OCI-LY7 (cell line): ENCODE results near the gene HEBP1. TPM values are rescaled to one million over a fixed set of nuclear protein-coding genes. Genes with fewer than 3 reads are reported as not detected.
A peak's percentile ranks its signal among the peaks of the same experiment; 100 is the strongest.

Experiments
- BruUV-seq: library from RNA; stranded (reverse); fragments of 400-500 nt; replicated peaks from 2 replicates; lab custom pipeline; 2021; lab: Mats Ljungman, UMichigan
- CTCF ChIA-PET: fragments of 300-600 bp; sonication (Branson Sonifier 250); formaldehyde crosslinking; loops from one replicate; lab custom pipeline; 2022; ENCODE audit warnings: antibody characterized with exemption; ENCODE audit not compliant: unreplicated experiment; lab: Charles Lee
- POLR2A ChIA-PET: fragments of 300-600 bp; sonication (Branson Sonifier 250); formaldehyde crosslinking; loops from one replicate; lab custom pipeline; 2022; ENCODE audit warnings: antibody characterized with exemption; lab: Charles Lee
- DNase-seq: peaks from one replicate; pipeline ENCODE4 v3.0.0-alpha.2; 2015; ENCODE audit warnings: low spot score
- H2AFZ ChIP-seq: fragments of 200-600 bp; sonication (generic), shearing (Covaris generic); 2 replicates; pipeline ENCODE4 v1.6.1; 2014; ENCODE audit warnings: mild to moderate bottlenecking, antibody characterized with exemption, low read length, moderate library complexity
- H3K27ac ChIP-seq: fragments of 200-600 bp; sonication (generic); 2 replicates; pipeline ENCODE4 v1.5.1; 2014; ENCODE audit warnings: mixed run types, low read depth, mild to moderate bottlenecking, moderate library complexity, low read length, inconsistent platforms; ENCODE audit not compliant: poor library complexity, severe bottlenecking
- H3K36me3 ChIP-seq: fragments of 200-600 bp; sonication (generic); 2 replicates; pipeline ENCODE4 v1.6.1; 2014; ENCODE audit warnings: mild to moderate bottlenecking, antibody characterized with exemption, low read length, moderate library complexity, mixed read lengths; ENCODE audit not compliant: insufficient read depth
- H3K4me1 ChIP-seq: fragments of 200-600 bp; sonication (generic); 2 replicates; pipeline ENCODE4 v1.5.1; 2014; ENCODE audit warnings: mild to moderate bottlenecking, low read length; ENCODE audit not compliant: insufficient read depth, poor library complexity, severe bottlenecking
- H3K4me2 ChIP-seq: fragments of 200-600 bp; sonication (generic); 2 replicates; pipeline ENCODE4 v1.6.1; 2014; ENCODE audit warnings: mild to moderate bottlenecking, low read length
- H3K4me3 ChIP-seq: fragments of 200-600 bp; sonication (generic); 2 replicates; pipeline ENCODE4 v1.5.1; 2014; ENCODE audit warnings: mild to moderate bottlenecking, low read depth, low read length; ENCODE audit not compliant: poor library complexity, severe bottlenecking
- H3K79me2 ChIP-seq: fragments of 200-600 bp; sonication (generic); 2 replicates; pipeline ENCODE4 v1.6.1; 2016; ENCODE audit warnings: low read depth, mild to moderate bottlenecking, low read length, moderate library complexity, mixed read lengths; ENCODE audit not compliant: insufficient read depth
- H3K9me2 ChIP-seq: fragments of 200-600 bp; sonication (generic); 2 replicates; pipeline ENCODE4 v1.6.1; 2016; ENCODE audit warnings: mild to moderate bottlenecking, low read length, mixed read lengths; ENCODE audit not compliant: insufficient read depth
- H3K9me3 ChIP-seq: fragments of 200-600 bp; sonication (generic); 2 replicates; pipeline ENCODE4 v1.6.1; 2014; ENCODE audit warnings: mild to moderate bottlenecking, mixed run types, low read length, mixed read lengths
- H4K20me1 ChIP-seq: fragments of 200-600 bp; sonication (generic); 2 replicates; pipeline ENCODE4 v1.6.1; 2014; ENCODE audit warnings: mild to moderate bottlenecking, antibody characterized with exemption, low read length, moderate library complexity, mixed read lengths; ENCODE audit not compliant: insufficient read depth
- EZH2phosphoT487 ChIP-seq: fragments of 200-600 bp; sonication (generic); IDR thresholded peaks from 2 replicates; pipeline ENCODE4 v1.6.1; 2018; ENCODE audit warnings: low read depth, borderline replicate concordance, mild to moderate bottlenecking, mixed run types, antibody characterized with exemption, low read length, moderate library complexity, mixed read lengths
- intact Hi-C: fragments of 100-400 bp; cut with micrococcal nuclease; formaldehyde crosslinking; loops from one replicate; pipeline ENCODE4 v1.10.0; 2022; ENCODE audit not compliant: unreplicated experiment
- total RNA-seq, 2 experiments: library from RNA; depleted of rRNA in 1 of 2; stranded (reverse); fragments of >200 nt in 1 of 2; shearing (Covaris generic) in 1 of 2; gene quantifications; 2 replicates each; pipeline ENCODE4 v1.2.3, GENCODE V29; 2014 to 2022
- TF ChIP-seq, protein P1 (sequence below): fragments of 200-600 bp; sonication (generic); conservative IDR thresholded peaks from 2 replicates; pipeline ENCODE4 v1.5.1; 2014; ENCODE audit warnings: mild to moderate bottlenecking, antibody characterized with exemption, low read length, moderate library complexity, mixed read lengths

HEBP1 gene
- total RNA-seq, 2 experiments from 2014 or later: 0.16 to 1.3 TPM

DNA sequence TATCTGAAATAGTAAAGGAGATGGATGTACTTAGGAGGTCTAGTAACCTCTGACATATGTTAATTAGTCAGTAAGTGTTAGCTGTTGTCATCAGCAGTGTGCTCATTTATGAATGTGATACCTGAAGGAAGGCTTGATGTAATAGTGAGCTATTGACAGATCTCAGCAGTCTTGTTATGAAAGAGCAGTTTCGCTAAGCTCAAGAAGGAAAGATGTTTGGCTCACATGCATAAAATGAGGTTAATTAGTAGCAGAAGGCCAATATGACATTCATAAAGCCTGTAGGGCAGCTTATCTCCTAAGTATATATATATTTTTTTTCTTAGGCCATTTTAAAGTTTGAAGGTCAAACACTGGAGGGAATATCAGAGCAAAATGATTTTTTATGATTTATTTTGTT lies 46.9 kb upstream of the HEBP1 start:
- Histone ChIP-seq H3K4me3 (no peak overlapping the region), H3K4me2 (no peak overlapping the region), H3K27ac (no peak overlapping the region), H3K36me3 (no peaks in the 10 kb centered on the region), H3K4me1 (peaks cover 8% of the 10 kb centered on the region), H2AFZ (no peak overlapping the region), H3K9me2 (no peaks in the 10 kb centered on the region), H3K9me3 (no peaks in the 10 kb centered on the region), H4K20me1 (no peaks in the 10 kb centered on the region), H3K79me2 (no peaks in the 10 kb centered on the region)
- intact Hi-C loops: no loop called here
- no TSS peak for BruUV-seq
- no peak for TF ChIP-seq EZH2phosphoT487
- TF ChIP-seq, protein P1, sequence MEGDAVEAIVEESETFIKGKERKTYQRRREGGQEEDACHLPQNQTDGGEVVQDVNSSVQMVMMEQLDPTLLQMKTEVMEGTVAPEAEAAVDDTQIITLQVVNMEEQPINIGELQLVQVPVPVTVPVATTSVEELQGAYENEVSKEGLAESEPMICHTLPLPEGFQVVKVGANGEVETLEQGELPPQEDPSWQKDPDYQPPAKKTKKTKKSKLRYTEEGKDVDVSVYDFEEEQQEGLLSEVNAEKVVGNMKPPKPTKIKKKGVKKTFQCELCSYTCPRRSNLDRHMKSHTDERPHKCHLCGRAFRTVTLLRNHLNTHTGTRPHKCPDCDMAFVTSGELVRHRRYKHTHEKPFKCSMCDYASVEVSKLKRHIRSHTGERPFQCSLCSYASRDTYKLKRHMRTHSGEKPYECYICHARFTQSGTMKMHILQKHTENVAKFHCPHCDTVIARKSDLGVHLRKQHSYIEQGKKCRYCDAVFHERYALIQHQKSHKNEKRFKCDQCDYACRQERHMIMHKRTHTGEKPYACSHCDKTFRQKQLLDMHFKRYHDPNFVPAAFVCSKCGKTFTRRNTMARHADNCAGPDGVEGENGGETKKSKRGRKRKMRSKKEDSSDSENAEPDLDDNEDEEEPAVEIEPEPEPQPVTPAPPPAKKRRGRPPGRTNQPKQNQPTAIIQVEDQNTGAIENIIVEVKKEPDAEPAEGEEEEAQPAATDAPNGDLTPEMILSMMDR: no peak
- CTCF ChIA-PET: no interaction called here
- no peak for DNase-seq
- POLR2A ChIA-PET: interaction anchor here (0.7 kb wide), 1 partner anchor 813 kb away, joined by 3 read pairs; no protein-coding TSS in a partner anchor

DNA sequence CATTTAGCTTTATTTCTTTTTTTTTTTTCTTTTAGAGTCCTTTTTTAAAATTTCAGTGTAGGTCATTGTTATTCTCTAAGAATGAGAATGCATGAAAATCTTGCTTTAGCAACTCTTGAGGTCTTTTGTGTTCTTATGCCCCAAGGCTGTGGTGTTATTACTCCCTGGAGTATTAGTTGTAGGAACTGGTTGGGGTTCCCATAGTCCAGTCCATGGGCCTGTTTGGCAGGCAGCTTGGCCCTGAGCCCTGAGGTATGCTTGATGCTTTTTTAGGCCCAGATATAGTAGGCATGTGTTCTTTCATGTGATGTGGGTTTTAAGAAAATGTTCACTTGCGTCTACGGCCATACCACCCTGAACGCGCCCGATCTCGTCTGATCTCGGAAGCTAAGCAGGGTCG lies 45.8 kb upstream of the HEBP1 start:
- no peaks in the 10 kb centered on the region for H3K36me3 ChIP-seq

GRCh38 chr12:13044906-13045299 lies 44.8 kb upstream of the HEBP1 start:
- Histone ChIP-seq H3K9me3 (no peaks in the 10 kb centered on the region), H3K4me2 (peak overlapping the region; percentile 84), H3K4me3 (peak overlapping the region; percentile 93), H3K79me2 (no peaks in the 10 kb centered on the region), H3K4me1 (peaks cover 8% of the 10 kb centered on the region), H4K20me1 (no peaks in the 10 kb centered on the region), H3K9me2 (no peaks in the 10 kb centered on the region), H3K27ac (no peak overlapping the region), H3K36me3 (no peaks in the 10 kb centered on the region), H2AFZ (peak overlapping the region; percentile 97)
- ChIA-PET POLR2A (interaction anchor here (0.6 to 0.8 kb wide), 5 partner anchors 10 to 1109 kb away, joined by 3 to 5 read pairs (median 4); no protein-coding TSS in a partner anchor), CTCF (no interaction called here)
- no TSS peak for BruUV-seq
- no peak for DNase-seq
- TF ChIP-seq, protein P1: no peak
- no peak for TF ChIP-seq EZH2phosphoT487
- intact Hi-C loops: no loop called here

More for the DNA sequence above, 45.8 kb upstream of the HEBP1 start:
- Histone ChIP-seq H3K9me2 (no peaks in the 10 kb centered on the region), H3K79me2 (no peaks in the 10 kb centered on the region), H3K4me3 (no peak overlapping the region), H3K27ac (no peak overlapping the region), H2AFZ (no peak overlapping the region), H3K9me3 (no peaks in the 10 kb centered on the region), H3K4me2 (no peak overlapping the region), H4K20me1 (no peaks in the 10 kb centered on the region), H3K4me1 (peaks cover 8% of the 10 kb centered on the region)
- POLR2A ChIA-PET: interaction anchor here (0.5 to 1.5 kb wide), 3 partner anchors 16 to 115 kb away, joined by 3 to 4 read pairs (median 3); no protein-coding TSS in a partner anchor
- no peak for TF ChIP-seq EZH2phosphoT487
- TF ChIP-seq, protein P1: no peak
- DNase-seq: no peak
- CTCF ChIA-PET: no interaction called here
- intact Hi-C loops: no loop called here
- no TSS peak for BruUV-seq
